Lower leg skin (tissue), 3 donors: ENCODE results near the gene TMEM127.

ENCODE experiments used
- POLR2A ChIP-seq, 2 donors: fragments of 450-650 bp; IDR thresholded peaks; one replicate each; pipeline ENCODE4 v1.6.1; 2016 to 2017; ENCODE audit warnings: antibody characterized with exemption in 2 of 2, mild to moderate bottlenecking in 1 of 2, moderate library complexity in 1 of 2
- TF ChIP-seq, protein P1 (sequence below), 3 donors: fragments of 450-650 bp; IDR thresholded peaks; one replicate each; pipeline ENCODE4 v1.5.1; 2016; ENCODE audit warnings: antibody characterized with exemption in 3 of 3, mild to moderate bottlenecking in 3 of 3, moderate library complexity in 2 of 3

GRCh38 chr2:96214554-96214953 is 51.2 kb downstream of the TMEM127 start:
- TF ChIP-seq, protein P1, sequence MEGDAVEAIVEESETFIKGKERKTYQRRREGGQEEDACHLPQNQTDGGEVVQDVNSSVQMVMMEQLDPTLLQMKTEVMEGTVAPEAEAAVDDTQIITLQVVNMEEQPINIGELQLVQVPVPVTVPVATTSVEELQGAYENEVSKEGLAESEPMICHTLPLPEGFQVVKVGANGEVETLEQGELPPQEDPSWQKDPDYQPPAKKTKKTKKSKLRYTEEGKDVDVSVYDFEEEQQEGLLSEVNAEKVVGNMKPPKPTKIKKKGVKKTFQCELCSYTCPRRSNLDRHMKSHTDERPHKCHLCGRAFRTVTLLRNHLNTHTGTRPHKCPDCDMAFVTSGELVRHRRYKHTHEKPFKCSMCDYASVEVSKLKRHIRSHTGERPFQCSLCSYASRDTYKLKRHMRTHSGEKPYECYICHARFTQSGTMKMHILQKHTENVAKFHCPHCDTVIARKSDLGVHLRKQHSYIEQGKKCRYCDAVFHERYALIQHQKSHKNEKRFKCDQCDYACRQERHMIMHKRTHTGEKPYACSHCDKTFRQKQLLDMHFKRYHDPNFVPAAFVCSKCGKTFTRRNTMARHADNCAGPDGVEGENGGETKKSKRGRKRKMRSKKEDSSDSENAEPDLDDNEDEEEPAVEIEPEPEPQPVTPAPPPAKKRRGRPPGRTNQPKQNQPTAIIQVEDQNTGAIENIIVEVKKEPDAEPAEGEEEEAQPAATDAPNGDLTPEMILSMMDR (IDR thresholded peaks at IDR 0.05) = no peak
- no peak for TF ChIP-seq POLR2A (IDR thresholded peaks at IDR 0.05)
